ENCODE results near the gene MFAP3. TPM values are rescaled to one million over a fixed set of nuclear protein-coding genes. Genes with fewer than 3 reads are reported as not detected.
"Not testable (repeated sequence)": the region's sequence is repeated elsewhere in the genome, so short reads cannot be mapped to it uniquely, and the experiment has no call there.

The MFAP3 gene
- total RNA-seq, result 10 to 100 TPM; 34.0 to 35.3 TPM
- long read RNA-seq, transcript MFAP3-212 (3 exons, 643 nt), result major isoform, 23 of 45 reads
- long read RNA-seq, partial matches to known transcripts, result 9 of 45 reads
- long read RNA-seq, other reads (novel, unspliced or antisense), result 9 of 45 reads

DNA sequence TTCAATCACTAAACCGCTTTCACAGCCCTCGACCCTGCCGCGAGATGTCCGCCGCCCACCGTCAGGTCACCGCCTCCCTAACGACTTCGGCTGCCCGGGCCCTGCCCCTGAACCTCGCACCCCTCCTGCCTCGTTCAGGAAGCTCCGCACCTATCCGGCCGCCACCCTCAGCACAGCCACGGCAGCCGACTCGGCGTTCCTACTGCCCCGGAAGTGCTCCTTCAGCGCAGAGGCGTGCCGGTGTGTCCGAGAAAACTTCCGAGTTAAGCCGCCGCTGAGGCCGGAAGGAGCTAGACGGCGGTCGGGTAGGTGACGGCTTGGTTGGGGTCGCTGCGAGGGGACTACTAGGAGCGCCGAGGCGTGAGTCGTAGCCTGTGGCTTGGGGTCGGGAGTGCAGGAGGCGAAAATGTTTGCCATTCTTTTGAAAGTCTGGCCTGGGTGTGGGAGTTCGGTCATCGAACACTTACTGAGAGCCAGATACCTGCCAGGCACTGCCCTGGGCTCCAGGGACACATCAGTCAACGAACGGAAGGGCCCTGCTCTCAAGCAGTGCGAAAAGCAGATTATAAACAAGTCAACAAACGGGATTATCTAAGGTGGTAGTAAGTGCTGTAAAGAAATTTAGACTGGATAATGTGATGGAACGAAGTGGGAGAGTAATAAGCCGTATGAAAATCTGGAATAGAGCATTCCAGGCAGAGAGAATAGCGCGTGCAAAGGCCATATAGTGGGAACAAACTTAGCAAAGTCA is at the start of gene MFAP3, which contains the start of gene FAM114A2:
Gene MFAP3 (plus strand): TSS at position 261 of the 751 bp plus-strand sequence. CDS start 10,756 bp downstream, outside the sequence.
Gene FAM114A2 (minus strand): TSS at position 204 of the 751 bp plus-strand sequence. CDS start 3,957 bp downstream, outside the sequence.
- peak; percentile 93 for DNase-seq
- intact Hi-C loops (cut with DNase I), result no loop called here
- peak; percentile 99 to 100 for ATAC-seq

- intact Hi-C loops (cut with DNase I), result no loop called here
- no peak for DNase-seq
- no peak for ATAC-seq
Measured at GRCh38 chr5:153991168-153991567, 47.6 kb upstream of the MFAP3 start.

DNA sequence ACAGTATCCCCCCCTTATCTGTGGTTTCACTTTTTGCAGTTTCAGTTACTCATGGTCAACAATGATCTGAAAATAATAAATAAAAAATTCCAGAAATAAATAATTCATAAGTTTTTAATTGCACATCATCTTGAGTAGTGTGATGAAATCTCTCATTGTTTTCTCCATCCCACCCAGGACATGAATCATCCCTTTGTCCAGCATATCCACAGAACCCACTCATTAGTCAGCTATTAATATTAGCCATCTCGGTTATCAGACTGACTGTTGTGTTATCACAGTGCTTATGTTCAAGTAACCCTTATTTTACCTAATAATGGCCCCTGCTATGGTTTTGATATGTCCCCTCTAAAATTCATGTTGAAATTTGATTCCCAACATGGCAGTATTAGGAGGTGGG is 40.8 kb upstream of the MFAP3 start:
- intact Hi-C loops (cut with DNase I), result no loop called here
- ATAC-seq (no peak), DNase-seq (no peak)

DNA sequence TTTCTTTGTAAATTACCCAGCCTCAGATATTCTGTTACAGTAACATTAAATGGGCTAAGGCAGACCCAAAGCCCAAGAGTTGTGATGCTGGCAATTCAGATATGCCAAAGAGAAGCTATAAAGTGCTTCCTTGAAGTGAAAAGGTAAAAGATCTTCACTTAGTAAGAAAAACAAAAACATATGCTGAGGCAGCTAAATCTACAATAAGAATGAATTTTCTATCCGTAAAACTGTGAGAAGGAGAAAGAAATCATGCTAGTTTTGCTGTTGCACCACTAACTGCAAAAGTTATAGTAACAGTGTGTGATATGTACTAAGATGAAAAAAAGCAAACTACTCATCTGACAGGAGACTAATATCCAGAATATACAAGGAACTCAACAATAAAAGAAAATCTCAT is 40.0 kb upstream of the MFAP3 start:
- ATAC-seq (no peak), DNase-seq (no peak)
- intact Hi-C loops (cut with DNase I), result no loop called here

GRCh38 chr5:153999995-154000394 is 38.8 kb upstream of the MFAP3 start:
- DNase-seq (no peak), ATAC-seq (no peak)
- intact Hi-C loops (cut with DNase I), result no loop called here

DNA sequence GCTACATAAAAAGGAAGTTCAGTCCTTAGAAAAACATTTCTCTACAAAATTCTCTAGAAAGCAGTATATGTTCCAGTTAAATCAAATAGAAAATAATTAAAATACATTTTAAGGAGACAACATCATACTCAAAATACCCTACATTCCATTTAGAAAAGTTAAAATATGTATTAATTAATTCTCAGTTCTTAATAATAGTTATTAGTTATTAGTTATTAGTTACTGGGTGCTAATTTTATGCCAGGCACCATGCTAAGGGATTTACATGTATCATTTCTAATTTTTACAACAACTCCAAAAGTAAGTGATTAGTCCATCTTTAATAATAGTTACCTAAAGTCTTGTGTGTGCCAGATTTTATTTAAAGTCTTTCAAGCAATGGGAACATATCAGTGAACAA is 38.1 kb upstream of the MFAP3 start:
- DNase-seq (no peak), ATAC-seq (no peak)
- intact Hi-C loops (cut with DNase I), result no loop called here

GRCh38 chr5:154002093-154002492 is 36.7 kb upstream of the MFAP3 start:
- peak; percentile 32 for DNase-seq
- intact Hi-C loops (cut with DNase I), result no loop called here

GRCh38 chr5:154002511-154003020 is 36.2 kb upstream of the MFAP3 start:
- DNase-seq, result no peak
- peak; percentile 15 for ATAC-seq
- intact Hi-C loops (cut with DNase I), result no loop called here

More at GRCh38 chr5:154002093-154002492, 36.7 kb upstream of the MFAP3 start:
- ATAC-seq, result peak; percentile 91 to 92

GRCh38 chr5:154005648-154006047 is 33.1 kb upstream of the MFAP3 start:
- intact Hi-C loops (cut with DNase I), result no loop called here
- DNase-seq (no peak), ATAC-seq (no peak)

- ATAC-seq, result peak in 1 of 2 donors; percentile 58
- DNase-seq, result no peak
- intact Hi-C loops (cut with DNase I), result no loop called here
Measured at GRCh38 chr5:154010660-154011059, 28.1 kb upstream of the MFAP3 start.

DNA sequence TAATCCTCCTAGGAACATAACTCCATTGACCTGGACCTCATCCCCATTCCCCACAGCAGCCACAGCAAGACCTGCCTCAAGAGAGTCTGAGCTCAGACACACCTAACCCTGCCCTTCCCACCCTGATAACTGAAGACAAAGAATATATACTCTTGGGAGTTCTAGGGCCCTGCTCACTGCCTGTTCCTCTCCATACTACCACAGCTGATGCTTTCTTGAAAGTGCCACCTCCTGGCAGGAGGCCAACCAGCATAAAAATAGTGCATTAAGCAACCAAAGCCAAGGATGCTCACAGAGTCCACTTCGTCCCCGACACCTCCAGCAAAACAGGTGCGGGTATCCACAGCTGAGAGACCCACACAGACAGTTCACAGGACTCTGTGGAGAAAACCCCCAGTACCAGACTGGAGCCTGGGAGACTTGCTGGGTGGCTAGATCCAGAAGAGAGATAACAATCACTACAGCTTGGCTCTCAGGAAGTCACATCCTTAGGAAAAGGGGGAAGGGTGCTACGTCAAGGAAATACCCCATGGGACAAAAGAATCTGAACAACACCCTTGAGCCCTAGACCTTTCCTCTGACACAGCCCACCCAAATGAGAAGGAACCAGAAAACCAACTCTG is 23.6 kb upstream of the MFAP3 start:
- ATAC-seq, result peak in 1 of 2 donors; percentile 16

DNA sequence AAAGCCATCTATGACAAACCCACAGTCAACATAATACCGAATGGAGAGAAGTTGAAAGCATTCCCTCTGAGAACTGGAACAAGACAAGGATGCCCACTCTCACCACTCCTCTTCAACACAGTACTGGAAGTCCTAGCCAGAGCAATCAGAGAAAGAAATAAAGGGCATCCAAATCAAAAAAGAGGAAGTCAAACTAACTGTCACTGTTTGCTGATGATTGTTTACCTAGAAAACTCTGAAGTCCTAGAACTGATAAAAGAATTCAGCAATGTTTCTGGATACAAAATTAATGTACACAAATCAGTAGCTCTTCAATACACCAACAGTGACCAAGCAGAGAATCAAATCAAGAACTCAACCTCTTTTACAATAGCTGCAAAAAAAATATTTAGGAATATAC is 19.8 kb upstream of the MFAP3 start:
- ATAC-seq; DNase-seq; intact Hi-C loops (cut with DNase I): not testable (repeated sequence)

More for the DNA sequence above, 23.6 kb upstream of the MFAP3 start:
- peak; percentile 29 for DNase-seq
- intact Hi-C loops (cut with DNase I), result no loop called here

- ATAC-seq (no peak), DNase-seq (no peak)
- intact Hi-C loops (cut with DNase I), result no loop called here
Measured at GRCh38 chr5:154025951-154026350, 12.8 kb upstream of the MFAP3 start.

DNA sequence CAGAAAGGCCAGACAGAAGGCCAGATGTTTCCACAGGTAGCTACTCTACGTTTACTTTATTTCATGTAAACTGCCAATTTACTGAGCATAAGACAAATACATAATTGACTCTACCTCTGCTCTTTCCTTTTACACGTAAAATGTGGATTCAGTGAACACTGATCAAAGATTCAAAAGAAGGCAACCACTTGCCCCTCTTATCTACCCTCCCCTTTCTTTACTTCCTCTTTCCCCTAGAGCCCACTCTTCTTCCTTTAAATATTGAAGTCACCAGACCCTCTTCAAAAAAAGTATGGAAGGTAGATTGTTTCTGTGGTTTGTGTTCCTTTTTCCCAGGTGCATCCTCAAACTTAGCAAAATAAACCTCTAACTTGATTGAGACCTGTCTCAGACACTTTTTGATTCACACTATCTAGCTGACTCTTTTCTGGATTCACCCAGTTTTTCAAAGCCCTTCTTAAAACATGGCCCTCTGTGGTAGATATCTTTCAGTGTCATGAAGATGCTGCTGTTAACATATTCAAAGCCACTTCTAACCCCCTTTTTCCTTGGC is 6.8 kb upstream of the MFAP3 start:
- intact Hi-C loops (cut with DNase I), result no loop called here
- ATAC-seq (no peak), DNase-seq (no peak)

GRCh38 chr5:154034944-154035343 is 3.8 kb upstream of the MFAP3 start:
- DNase-seq, result no peak
- intact Hi-C loops (cut with DNase I), result no loop called here
- no peak for ATAC-seq

DNA sequence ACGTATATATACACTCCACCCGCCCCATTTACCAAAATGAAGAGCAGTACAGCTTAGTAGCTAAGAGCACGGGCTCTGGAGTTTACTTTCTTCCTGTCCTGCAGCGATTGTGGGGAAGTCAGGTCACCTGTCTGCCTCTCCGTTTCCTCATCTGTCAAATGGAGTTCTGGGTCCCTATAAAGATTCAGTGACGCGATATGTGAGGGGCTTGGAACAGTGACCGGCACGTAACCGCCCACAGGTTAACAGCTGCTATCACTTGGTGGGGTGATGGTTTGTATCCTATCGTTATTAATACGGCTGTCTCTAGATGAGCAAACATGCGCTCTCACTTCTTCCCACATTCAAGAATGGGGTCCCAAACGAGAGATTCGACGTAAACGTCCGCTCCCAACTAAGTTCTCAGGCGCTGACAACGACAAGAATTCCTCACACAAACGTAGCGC is 483 bp upstream of the MFAP3 start:
- intact Hi-C loops (cut with DNase I), result no loop called here
- peak; percentile 31 for DNase-seq
- ATAC-seq, result peak; percentile 40 to 49

- DNase-seq (no peak), ATAC-seq (no peak)
- intact Hi-C loops (cut with DNase I), result no loop called here
Measured at GRCh38 chr5:154039458-154039829, 677 bp downstream of the MFAP3 start.

GRCh38 chr5:154042766-154043165 is 4.0 kb downstream of the MFAP3 start:
- DNase-seq (no peak), ATAC-seq (no peak)
- intact Hi-C loops (cut with DNase I), result no loop called here

GRCh38 chr5:154044099-154044498 is 5.3 kb downstream of the MFAP3 start:
- intact Hi-C loops (cut with DNase I), result no loop called here
- no peak for DNase-seq
- ATAC-seq, result no peak

GRCh38 chr5:154044581-154044980 is 5.8 kb downstream of the MFAP3 start:
- DNase-seq (no peak), ATAC-seq (no peak)
- intact Hi-C loops (cut with DNase I), result no loop called here
